ENCODE results near the gene PRSS2.
"Not testable (repeated sequence)": the region's sequence is repeated elsewhere in the genome, so short reads cannot be mapped to it uniquely, and the experiment has no call there.

PRSS2 gene

GRCh38 chr7:142754681-142755575 is 15.8 kb upstream of the PRSS2 start:
- H3K27ac ChIP-seq (ENCODE audit: low read length): no peak overlapping the region
- H3K36me3 ChIP-seq (replicated peaks; ENCODE audit: low read depth, low read length): no peaks in the 10 kb centered on the region
- H3K27me3 ChIP-seq (ENCODE audit: low read depth, low read length): peaks cover 19% of the 10 kb centered on the region
- TF ChIP-seq EZH2phosphoT487 (IDR thresholded peaks at IDR 0.05; ENCODE audit: low read depth): no peak
- no peak for TF ChIP-seq CTCF (IDR thresholded peaks at IDR 0.05; ENCODE audit: low read depth, low read length)
- no peak overlapping the region for H2AFZ ChIP-seq (ENCODE audit: low read depth, low read length)
- H3K9me3 ChIP-seq (ENCODE audit: insufficient read depth, low read length): no peaks in the 10 kb centered on the region
- no peak overlapping the region for H3K4me3 ChIP-seq (ENCODE audit: low read length)
- no peaks in the 10 kb centered on the region for H4K20me1 ChIP-seq (ENCODE audit: insufficient read depth, low read length)
- H3K9ac ChIP-seq (ENCODE audit: low read length): no peak overlapping the region
- no peaks in the 10 kb centered on the region for H3K79me2 ChIP-seq (ENCODE audit: low read length)
- no peaks in the 10 kb centered on the region for H3K4me1 ChIP-seq (ENCODE audit: low read length)
- H3K4me2 ChIP-seq (ENCODE audit: low read length): no peak overlapping the region

- H3K36me3 ChIP-seq (replicated peaks; ENCODE audit: low read depth, low read length); H3K79me2 ChIP-seq (ENCODE audit: low read length); H3K9me3 ChIP-seq (ENCODE audit: insufficient read depth, low read length); H2AFZ ChIP-seq (ENCODE audit: low read depth, low read length); H4K20me1 ChIP-seq (ENCODE audit: insufficient read depth, low read length); H3K4me2 ChIP-seq (ENCODE audit: low read length); H3K4me3 ChIP-seq (ENCODE audit: low read length); H3K9ac ChIP-seq (ENCODE audit: low read length); H3K27ac ChIP-seq (ENCODE audit: low read length); H3K4me1 ChIP-seq (ENCODE audit: low read length): not testable (repeated sequence)
- peaks cover 21% of the 10 kb centered on the region; the same call in 1 of the 2 replicates for H3K27me3 ChIP-seq (ENCODE audit: low read depth, low read length)
Observed at GRCh38 chr7:142758312-142758711, 12.5 kb upstream of the PRSS2 start.

- H3K4me2 ChIP-seq (ENCODE audit: low read length): no peak overlapping the region
- no peaks in the 10 kb centered on the region for H3K79me2 ChIP-seq (ENCODE audit: low read length)
- no peaks in the 10 kb centered on the region for H3K9me3 ChIP-seq (ENCODE audit: insufficient read depth, low read length)
- H2AFZ ChIP-seq (ENCODE audit: low read depth, low read length): no peak overlapping the region
- H4K20me1 ChIP-seq (ENCODE audit: insufficient read depth, low read length): no peaks in the 10 kb centered on the region
- H3K9ac ChIP-seq (ENCODE audit: low read length): no peak overlapping the region
- TF ChIP-seq CTCF (IDR thresholded peaks at IDR 0.05; ENCODE audit: low read depth, low read length) (no peak), EZH2phosphoT487 (IDR thresholded peaks at IDR 0.05; ENCODE audit: low read depth) (no peak)
- no peaks in the 10 kb centered on the region for H3K4me1 ChIP-seq (ENCODE audit: low read length)
- no peak overlapping the region for H3K27ac ChIP-seq (ENCODE audit: low read length)
- H3K36me3 ChIP-seq (replicated peaks; ENCODE audit: low read depth, low read length): no peaks in the 10 kb centered on the region
- peaks cover 28% of the 10 kb centered on the region; the same call in 1 of the 2 replicates for H3K27me3 ChIP-seq (ENCODE audit: low read depth, low read length)
- no peak overlapping the region for H3K4me3 ChIP-seq (ENCODE audit: low read length)
Observed at GRCh38 chr7:142759433-142759832, 11.3 kb upstream of the PRSS2 start.

GRCh38 chr7:142760071-142760642 is 10.6 kb upstream of the PRSS2 start:
- Histone ChIP-seq H3K27me3 (ENCODE audit: low read depth, low read length) (peaks cover 28% of the 10 kb centered on the region; the same call in 1 of the 2 replicates), H4K20me1 (ENCODE audit: insufficient read depth, low read length) (no peaks in the 10 kb centered on the region), H3K9me3 (ENCODE audit: insufficient read depth, low read length) (no peaks in the 10 kb centered on the region), H3K4me1 (ENCODE audit: low read length) (no peaks in the 10 kb centered on the region), H2AFZ (ENCODE audit: low read depth, low read length) (no peak overlapping the region), H3K4me2 (ENCODE audit: low read length) (no peak overlapping the region), H3K79me2 (ENCODE audit: low read length) (no peaks in the 10 kb centered on the region), H3K27ac (ENCODE audit: low read length) (no peak overlapping the region), H3K36me3 (replicated peaks; ENCODE audit: low read depth, low read length) (no peaks in the 10 kb centered on the region), H3K4me3 (ENCODE audit: low read length) (no peak overlapping the region), H3K9ac (ENCODE audit: low read length) (no peak overlapping the region)
- TF ChIP-seq CTCF (IDR thresholded peaks at IDR 0.05; ENCODE audit: low read depth, low read length) (no peak), EZH2phosphoT487 (IDR thresholded peaks at IDR 0.05; ENCODE audit: low read depth) (no peak)

- not testable (repeated sequence) for H3K27ac ChIP-seq (ENCODE audit: low read length); H3K9me3 ChIP-seq (ENCODE audit: insufficient read depth, low read length); H3K36me3 ChIP-seq (replicated peaks; ENCODE audit: low read depth, low read length); H2AFZ ChIP-seq (ENCODE audit: low read depth, low read length); H3K79me2 ChIP-seq (ENCODE audit: low read length); H3K4me3 ChIP-seq (ENCODE audit: low read length); H4K20me1 ChIP-seq (ENCODE audit: insufficient read depth, low read length); H3K4me2 ChIP-seq (ENCODE audit: low read length); H3K9ac ChIP-seq (ENCODE audit: low read length); H3K4me1 ChIP-seq (ENCODE audit: low read length)
- H3K27me3 ChIP-seq (ENCODE audit: low read depth, low read length): peaks cover 28% of the 10 kb centered on the region; the same call in 1 of the 2 replicates
Observed at GRCh38 chr7:142761606-142762005, 9.2 kb upstream of the PRSS2 start.

Data from OCI-LY3 (cell line).